GM10266 (cell line): ENCODE results near the gene EHF.

Experiments
- DNase-seq: peaks from one replicate; pipeline ENCODE4 v3.0.0; 2012; ENCODE audit errors: extremely low spot score
- CTCF ChIP-seq: IDR thresholded peaks from 2 replicates; pipeline ENCODE4 v1.5.1; 2012; ENCODE audit warnings: mild to moderate bottlenecking, low read depth; ENCODE audit not compliant: control insufficient read depth, insufficient read depth; ENCODE audit errors: missing control alignments

Gene EHF

GRCh38 chr11:34632105-34632791, 11.4 kb downstream of the EHF start:
- TF ChIP-seq CTCF = no peak
- no peak for DNase-seq

DNA sequence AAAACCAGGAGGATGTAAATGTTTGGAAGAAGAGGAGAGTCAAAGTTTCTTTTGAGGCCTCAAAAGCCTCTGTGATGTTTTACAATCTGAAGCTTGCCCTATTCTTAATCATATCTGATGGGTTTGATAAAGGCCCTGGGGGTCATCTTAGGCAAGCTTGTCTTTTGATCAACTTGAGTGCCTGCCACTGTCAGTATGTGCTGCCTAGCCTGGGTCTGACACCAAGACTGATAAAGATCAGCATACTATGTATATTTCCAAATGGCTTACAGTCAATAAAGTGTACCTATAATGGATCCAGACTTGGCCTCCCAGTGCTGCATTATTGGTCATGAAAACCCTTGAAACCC, 12.7 kb downstream of the EHF start:
- DNase-seq = no peak
- TF ChIP-seq CTCF = no peak

- no peak for DNase-seq
- TF ChIP-seq CTCF = no peak
These were observed 13.2 kb downstream of the EHF start for GRCh38 chr11:34633990-34634693.

- no peak for TF ChIP-seq CTCF
- no peak for DNase-seq
These were observed 13.8 kb downstream of the EHF start for GRCh38 chr11:34634694-34635062.

DNA sequence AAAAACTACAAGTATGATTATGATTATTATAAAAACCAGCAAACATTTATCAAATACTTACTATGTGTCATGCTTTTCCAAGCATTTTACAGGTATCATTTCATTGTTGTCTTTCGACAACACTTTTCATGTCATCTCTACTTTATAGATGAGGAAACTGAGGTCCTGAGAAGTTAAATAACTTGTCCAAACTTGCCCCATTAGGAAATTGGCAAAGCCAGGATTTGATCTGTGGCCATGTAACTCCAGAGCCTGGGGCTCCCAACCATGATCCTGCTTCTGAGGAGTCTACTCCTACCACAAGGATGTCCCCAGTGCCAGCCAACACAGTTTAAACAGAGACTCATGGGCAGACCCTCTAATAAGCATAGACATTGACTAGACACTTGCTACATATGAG, 15.2 kb downstream of the EHF start:
- DNase-seq = no peak
- no peak for TF ChIP-seq CTCF

GRCh38 chr11:34637303-34637702, 16.4 kb downstream of the EHF start:
- no peak for DNase-seq

More at GRCh38 chr11:34637303-34637702, 16.4 kb downstream of the EHF start:
- no peak for TF ChIP-seq CTCF
